Aorta (tissue), 5 donors: ENCODE results near the gene LSR. TPM values are rescaled to one million over a fixed set of nuclear protein-coding genes. Genes with fewer than 3 reads are reported as not detected.

Experiments
- ATAC-seq: fragments of 200-7000 bp; cut with Tn5 transposase; one replicate; pipeline ENCODE4 v1.9.1; 2022; ENCODE audit warnings: moderate library complexity; ENCODE audit not compliant: low FRiP score
- DNase-seq, 2 donors: peaks; one replicate each; pipeline ENCODE4 v3.0.0-alpha.2; 2020
- H3K27ac ChIP-seq, 2 donors: one replicate each; pipeline ENCODE4 v1.5.1; 2013; ENCODE audit warnings: low read length in 2 of 2, mild to moderate bottlenecking in 2 of 2, moderate library complexity in 2 of 2, control low read depth in 1 of 2, inconsistent platforms in 1 of 2, low read depth in 1 of 2
- H3K27me3 ChIP-seq, 2 donors: one replicate each; pipeline ENCODE4 v1.6.1; 2013; ENCODE audit warnings: control low read depth in 1 of 2, low read length in 1 of 2, mild to moderate bottlenecking in 1 of 2, moderate library complexity in 1 of 2; ENCODE audit not compliant: insufficient read depth in 2 of 2, control insufficient read depth in 1 of 2
- H3K36me3 ChIP-seq, 2 donors: one replicate each; pipeline ENCODE4 v1.6.1; 2013; ENCODE audit warnings: control low read depth in 1 of 2, low read length in 1 of 2, mild to moderate bottlenecking in 1 of 2; ENCODE audit not compliant: insufficient read depth in 2 of 2, control insufficient read depth in 1 of 2
- H3K4me1 ChIP-seq, 2 donors: one replicate each; pipeline ENCODE4 v1.6.1; 2013; ENCODE audit warnings: low read length in 2 of 2, control low read depth in 1 of 2, mild to moderate bottlenecking in 1 of 2, moderate library complexity in 1 of 2; ENCODE audit not compliant: insufficient read depth in 2 of 2, control insufficient read depth in 1 of 2
- H3K4me3 ChIP-seq, 2 donors: one replicate each; pipeline ENCODE4 v1.5.1; 2013; ENCODE audit warnings: low read length in 2 of 2, control low read depth in 1 of 2, mild to moderate bottlenecking in 1 of 2
- H3K9me3 ChIP-seq: one replicate; pipeline ENCODE4 v1.6.1; 2013; ENCODE audit warnings: mild to moderate bottlenecking, low read length; ENCODE audit not compliant: control insufficient read depth
- WGBS, 2 donors: extraction: QIAGEN DNeasy Blood & Tissue Kit; methylation state at CpG; one replicate each; pipeline ENCODE4 v1.1.7; 2013; 5-methylcytosine and 5-hydroxymethylcytosine counted together
- intact Hi-C, 2 donors: fragments of 100-400 bp; cut with DNase I; formaldehyde crosslinking; loops; one replicate each; pipeline versions ENCODE4 v1.14.2 to v1.15.0; 2022
- polyA plus RNA-seq, 2 donors: library from polyadenylated mRNA; stranded (reverse); fragments of 200-250 nt; gene quantifications; one replicate each; pipeline ENCODE4 v1.2.3, GENCODE V29; 2013
- total RNA-seq, 2 donors: library from RNA; stranded (reverse); fragmentation: NEBNext Ultra II Directional; extraction: Animal tissue kit (Norgen Biotek cat#: 25700); gene quantifications; one replicate each; pipeline ENCODE4 v1.2.1, GENCODE V29; 2021
- donor health status: healthy with polysubstance abuse.
- donor health status: Bipolar disorder and iron deficiency.
- donor health status: DM: no; HTN: no; CAD: no.
- donor health status: DM: no; HTN: no; CAD: no.
- donor health status: DM: yes; HTN: yes; CAD: no.

Gene LSR
- total and polyA plus RNA-seq, 4 donors, result 5.8 to 13.1 (median 11.1) TPM

- H3K27ac ChIP-seq, result no peak overlapping the region
- no peaks in the 10 kb centered on the region for H3K9me3 ChIP-seq
- no peaks in the 10 kb centered on the region for H3K4me1 ChIP-seq
- ATAC-seq (no peak), DNase-seq (no peak)
- 83 to 86% methylated on average over 20 of the region's 20 CpGs for WGBS, 2 donors
- no peaks in the 10 kb centered on the region for H3K27me3 ChIP-seq
- no peaks in the 10 kb centered on the region for H3K36me3 ChIP-seq
- intact Hi-C loops, result no loop called here
- H3K4me3 ChIP-seq, result no peak overlapping the region
Observed at GRCh38 chr19:35306473-35307246, 57.9 kb downstream of the LSR start.

GRCh38 chr19:35307931-35308330 lies 59.1 kb downstream of the LSR start:
- Histone ChIP-seq H3K4me1 (no peaks in the 10 kb centered on the region), H3K4me3 (no peak overlapping the region), H3K36me3 (no peaks in the 10 kb centered on the region), H3K27ac (no peak overlapping the region), H3K9me3 (no peaks in the 10 kb centered on the region), H3K27me3 (no peaks in the 10 kb centered on the region)
- intact Hi-C loops, result no loop called here
- ATAC-seq (no peak), DNase-seq (no peak)
- WGBS, 2 donors, result 56 to 57% methylated on average over 10 of the region's 10 CpGs

- Histone ChIP-seq H3K36me3 (no peaks in the 10 kb centered on the region), H3K27ac (no peak overlapping the region), H3K9me3 (no peaks in the 10 kb centered on the region), H3K4me3 (no peak overlapping the region), H3K27me3 (no peaks in the 10 kb centered on the region), H3K4me1 (no peaks in the 10 kb centered on the region)
- ATAC-seq, result no peak
- DNase-seq, result no peak
- intact Hi-C loops, result no loop called here
- WGBS, 2 donors, result 72 to 80% methylated on average over 7 of the region's 7 CpGs
Observed at GRCh38 chr19:35308910-35309309, 60.1 kb downstream of the LSR start.

GRCh38 chr19:35309481-35310279 lies 60.9 kb downstream of the LSR start:
- H3K27me3 ChIP-seq, result no peaks in the 10 kb centered on the region
- no peak overlapping the region for H3K27ac ChIP-seq
- ATAC-seq (no peak), DNase-seq (no peak)
- H3K4me1 ChIP-seq, result no peaks in the 10 kb centered on the region
- intact Hi-C loops, result no loop called here
- no peaks in the 10 kb centered on the region for H3K9me3 ChIP-seq
- WGBS, 2 donors, result 65 to 67% methylated on average over 47 of the region's 47 CpGs
- no peaks in the 10 kb centered on the region for H3K36me3 ChIP-seq
- no peak overlapping the region for H3K4me3 ChIP-seq

GRCh38 chr19:35310331-35310730 lies 61.5 kb downstream of the LSR start:
- ATAC-seq, result no peak
- Histone ChIP-seq H3K36me3 (no peaks in the 10 kb centered on the region), H3K27ac (no peak overlapping the region), H3K9me3 (no peaks in the 10 kb centered on the region), H3K4me3 (no peak overlapping the region), H3K4me1 (no peaks in the 10 kb centered on the region), H3K27me3 (no peaks in the 10 kb centered on the region)
- WGBS, 2 donors, result 89 to 93% methylated on average over 12 of the region's 12 CpGs
- intact Hi-C loops, result no loop called here
- no peak for DNase-seq

DNA sequence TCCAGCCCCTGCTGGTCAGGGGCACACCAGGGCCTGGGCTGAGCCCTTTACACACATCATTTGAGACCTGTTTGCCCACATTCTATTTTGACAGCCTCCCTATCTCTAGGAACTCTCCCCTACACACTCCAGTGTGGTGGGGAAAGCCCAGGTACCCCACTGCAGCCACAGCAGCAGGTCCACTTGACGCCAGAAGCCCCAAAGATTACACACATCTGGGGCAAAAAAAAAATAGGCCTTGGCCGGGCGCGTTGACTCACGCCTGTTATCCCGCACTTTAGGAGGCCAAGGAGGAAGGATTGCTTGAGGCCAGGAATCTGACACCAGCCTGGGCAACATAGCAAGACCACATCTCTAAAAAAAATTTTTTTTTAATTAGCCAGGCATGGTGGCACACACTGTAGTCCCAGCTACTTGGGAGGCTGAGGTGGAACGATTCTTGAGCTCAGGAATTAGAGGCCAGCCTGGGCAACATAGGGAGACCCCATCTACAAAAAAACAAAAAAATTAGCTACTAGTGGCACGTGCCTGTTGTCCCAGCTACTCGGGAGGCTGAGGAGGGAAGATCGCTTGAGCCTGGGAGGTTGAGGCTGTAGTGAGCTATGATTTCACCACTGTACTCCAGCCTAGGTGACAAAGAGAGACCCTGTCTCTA lies 62.1 kb downstream of the LSR start:
- Histone ChIP-seq H3K27me3 (no peaks in the 10 kb centered on the region), H3K9me3 (no peaks in the 10 kb centered on the region), H3K4me3 (no peak overlapping the region), H3K4me1 (no peaks in the 10 kb centered on the region), H3K27ac (no peak overlapping the region), H3K36me3 (no peaks in the 10 kb centered on the region)
- ATAC-seq (no peak), DNase-seq (no peak)
- intact Hi-C loops, result no loop called here
- 91 to 92% methylated on average over 10 of the region's 10 CpGs for WGBS, 2 donors

DNA sequence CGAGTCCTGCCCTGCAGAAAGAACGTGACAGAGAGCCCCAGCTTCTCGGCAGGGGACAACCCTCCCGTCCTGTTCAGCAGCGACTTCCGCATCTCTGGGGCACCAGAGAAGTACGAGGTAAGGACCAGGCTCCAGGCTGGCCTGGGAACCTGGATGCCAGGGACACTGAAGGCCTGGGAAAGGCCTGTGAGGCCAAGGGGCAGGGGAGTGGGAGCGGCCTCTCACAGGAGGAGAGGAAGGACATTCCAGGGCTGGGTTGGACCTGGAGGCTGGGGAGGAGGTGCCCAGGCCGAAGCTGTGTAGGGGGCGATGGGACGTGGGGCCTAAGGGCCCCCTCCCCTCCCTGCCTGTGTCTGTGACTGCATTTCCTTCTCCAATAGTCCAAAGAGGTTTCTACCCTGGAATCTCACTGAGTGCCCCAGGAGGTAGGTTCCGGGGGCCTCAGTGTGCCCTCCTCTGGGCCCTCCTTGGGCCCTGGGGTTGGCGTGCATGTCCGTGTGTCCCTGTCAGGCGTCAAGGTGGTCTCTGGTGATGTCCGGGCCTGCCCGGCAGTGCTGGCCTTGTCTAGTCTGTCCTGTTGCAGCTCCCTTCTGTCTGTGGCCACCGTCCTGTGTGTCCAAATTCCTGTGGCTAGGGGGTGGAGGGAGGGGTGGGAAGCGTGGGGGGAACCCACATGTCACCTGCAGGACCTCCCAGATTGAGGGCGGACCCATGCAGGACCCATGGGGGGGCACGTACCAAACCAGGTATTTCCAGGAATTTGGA lies 63.3 kb downstream of the LSR start:
- Histone ChIP-seq H3K4me3 (no peak overlapping the region), H3K36me3 (no peaks in the 10 kb centered on the region), H3K9me3 (no peaks in the 10 kb centered on the region), H3K4me1 (no peaks in the 10 kb centered on the region), H3K27me3 (no peaks in the 10 kb centered on the region), H3K27ac (no peak overlapping the region)
- WGBS, 2 donors, result 83 to 87% methylated on average over 21 of the region's 21 CpGs
- ATAC-seq (no peak), DNase-seq (no peak)
- intact Hi-C loops, result no loop called here

- Histone ChIP-seq H3K36me3 (no peaks in the 10 kb centered on the region), H3K27me3 (no peaks in the 10 kb centered on the region), H3K4me3 (no peak overlapping the region), H3K4me1 (no peaks in the 10 kb centered on the region), H3K9me3 (no peaks in the 10 kb centered on the region), H3K27ac (no peak overlapping the region)
- intact Hi-C loops, result no loop called here
- ATAC-seq (no peak), DNase-seq (no peak)
- WGBS, 2 donors, result 33% methylated on average over 7 of the region's 7 CpGs
Observed at GRCh38 chr19:35313587-35313986, 64.8 kb downstream of the LSR start.
